HG03139 (cell line): ENCODE data around the gene EMC10.

Experiments used
- ATAC-seq: cut with Tn5 transposase; IDR thresholded peaks from one replicate; pipeline ENCODE4 v1.9.1; 2021; ENCODE audit not compliant: unreplicated experiment

EMC10 gene

DNA sequence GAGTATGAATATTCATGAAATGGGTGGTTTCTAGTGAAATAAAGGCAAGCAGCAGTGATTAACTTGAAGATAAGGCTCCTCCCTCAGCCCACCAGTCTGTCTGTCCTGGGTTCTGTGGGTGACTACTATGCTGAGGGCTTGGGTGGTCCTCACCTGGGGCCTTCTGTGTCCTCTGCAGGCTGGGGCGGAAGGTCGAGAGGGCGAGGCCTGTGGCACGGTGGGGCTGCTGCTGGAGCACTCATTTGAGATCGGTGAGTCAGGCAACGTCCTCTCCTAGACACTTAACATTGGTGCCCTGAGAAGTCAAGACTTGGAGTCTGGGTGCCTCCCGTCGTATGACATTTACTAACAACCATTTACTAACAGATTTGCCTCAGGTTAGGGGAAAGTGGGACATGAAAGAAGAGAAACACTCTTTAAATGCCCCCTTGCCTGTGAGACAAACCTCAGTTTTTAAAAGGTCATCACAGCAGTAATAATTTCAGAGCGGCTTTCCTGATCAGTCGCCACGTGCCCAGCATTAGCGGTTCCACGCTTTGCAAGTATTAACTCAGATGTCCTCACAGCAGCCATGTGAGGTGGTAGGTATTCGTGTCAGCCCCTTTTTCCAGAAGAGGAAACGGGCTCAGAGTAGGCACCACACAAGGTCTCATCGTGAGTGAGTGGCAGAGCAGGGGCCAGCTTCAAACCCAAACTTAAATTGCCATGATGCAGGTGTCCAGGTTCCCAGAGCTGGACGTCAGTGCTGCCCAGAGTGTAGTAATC lies 1.6 kb downstream of the EMC10 start:
- ATAC-seq = no peak

DNA sequence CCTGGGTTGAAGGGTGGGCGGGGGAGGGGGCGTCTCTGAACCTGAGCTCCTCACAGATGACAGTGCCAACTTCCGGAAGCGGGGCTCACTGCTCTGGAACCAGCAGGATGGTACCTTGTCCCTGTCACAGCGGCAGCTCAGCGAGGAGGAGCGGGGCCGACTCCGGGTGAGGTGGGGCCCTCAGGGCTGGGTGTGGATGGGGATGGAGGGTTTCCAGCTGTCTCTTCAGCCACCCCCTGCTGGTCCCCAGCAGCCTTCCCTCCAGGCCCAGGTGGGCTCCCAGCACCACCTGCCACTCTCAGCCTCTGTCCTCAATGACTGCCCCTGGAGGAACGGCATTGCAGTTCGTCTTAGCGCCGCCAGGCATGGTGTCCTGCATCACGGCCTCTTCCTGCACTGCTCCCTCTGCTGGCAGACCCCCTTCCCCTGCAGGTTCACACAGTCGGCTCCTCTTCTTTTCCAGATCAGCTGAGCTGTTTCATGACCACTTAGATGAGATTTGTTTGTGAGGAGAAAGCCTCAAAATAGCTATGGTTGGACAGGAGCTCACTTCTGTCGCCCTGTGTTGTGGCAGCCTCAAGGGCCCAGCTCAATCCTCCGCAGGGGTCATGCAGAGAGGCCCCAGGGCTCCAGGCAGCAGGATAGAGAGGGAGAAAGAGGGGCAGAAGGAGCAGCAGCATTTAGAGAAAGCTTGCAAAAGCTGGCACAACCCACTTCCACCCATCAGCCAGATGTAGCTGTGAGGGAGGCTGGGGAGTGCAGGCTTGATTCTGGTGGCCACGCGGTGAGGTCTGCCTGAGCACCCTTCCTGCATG lies 2.8 kb downstream of the EMC10 start:
- no peak for ATAC-seq

DNA sequence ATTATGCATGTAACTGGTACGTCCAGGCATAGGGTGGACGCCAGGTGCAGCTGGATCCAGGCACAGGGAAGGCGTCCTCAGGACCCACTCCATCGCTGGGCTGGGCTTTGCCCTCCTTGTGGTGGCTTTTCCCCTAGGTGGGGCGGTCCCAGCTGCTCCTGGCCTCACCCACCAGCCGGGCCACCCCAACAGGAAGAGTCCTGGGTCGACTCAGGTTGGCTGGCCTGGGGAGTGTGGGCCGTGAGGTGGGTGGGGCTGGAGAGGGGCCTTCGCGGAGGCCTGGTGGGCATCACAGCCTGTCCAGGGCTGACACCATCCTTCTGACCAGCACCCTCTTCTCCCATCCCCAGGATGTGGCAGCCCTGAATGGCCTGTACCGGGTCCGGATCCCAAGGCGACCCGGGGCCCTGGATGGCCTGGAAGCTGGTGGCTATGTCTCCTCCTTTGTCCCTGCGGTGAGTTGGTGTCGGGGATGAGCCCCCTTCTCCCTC lies 3.5 kb downstream of the EMC10 start:
- ATAC-seq = no peak

DNA sequence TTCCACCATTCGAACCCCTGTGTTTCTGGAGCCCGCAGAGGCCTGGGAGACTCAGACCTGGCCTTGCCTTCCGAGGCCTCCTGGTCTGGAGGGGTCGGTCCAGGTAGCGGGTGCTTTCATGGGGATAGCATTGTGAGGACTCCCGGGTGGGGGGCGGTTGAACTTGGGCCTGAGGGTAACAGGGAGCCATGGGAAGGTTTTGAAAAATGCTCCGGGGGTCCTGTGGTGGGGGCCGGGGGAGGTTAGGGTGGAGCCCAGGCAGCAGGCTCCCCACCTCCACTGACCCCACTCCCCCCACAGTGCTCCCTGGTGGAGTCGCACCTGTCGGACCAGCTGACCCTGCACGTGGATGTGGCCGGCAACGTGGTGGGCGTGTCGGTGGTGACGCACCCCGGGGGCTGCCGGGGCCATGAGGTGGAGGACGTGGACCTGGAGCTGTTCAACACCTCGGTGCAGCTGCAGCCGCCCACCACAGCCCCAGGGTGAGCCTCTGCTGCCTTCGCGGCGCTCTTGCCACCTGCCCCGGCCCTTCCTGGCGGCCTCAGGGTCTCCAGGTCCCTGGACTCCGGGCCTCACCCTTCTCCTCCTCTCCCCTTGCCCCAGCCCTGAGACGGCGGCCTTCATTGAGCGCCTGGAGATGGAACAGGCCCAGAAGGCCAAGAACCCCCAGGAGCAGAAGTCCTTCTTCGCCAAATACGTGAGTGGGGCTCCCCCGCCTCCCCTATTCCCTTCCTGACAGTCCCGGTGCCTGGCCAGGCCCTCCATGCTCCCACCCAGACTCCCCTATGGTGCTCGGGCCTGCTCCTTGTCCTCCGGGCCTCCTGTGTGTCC lies 4.2 kb downstream of the EMC10 start:
- ATAC-seq = no peak

DNA sequence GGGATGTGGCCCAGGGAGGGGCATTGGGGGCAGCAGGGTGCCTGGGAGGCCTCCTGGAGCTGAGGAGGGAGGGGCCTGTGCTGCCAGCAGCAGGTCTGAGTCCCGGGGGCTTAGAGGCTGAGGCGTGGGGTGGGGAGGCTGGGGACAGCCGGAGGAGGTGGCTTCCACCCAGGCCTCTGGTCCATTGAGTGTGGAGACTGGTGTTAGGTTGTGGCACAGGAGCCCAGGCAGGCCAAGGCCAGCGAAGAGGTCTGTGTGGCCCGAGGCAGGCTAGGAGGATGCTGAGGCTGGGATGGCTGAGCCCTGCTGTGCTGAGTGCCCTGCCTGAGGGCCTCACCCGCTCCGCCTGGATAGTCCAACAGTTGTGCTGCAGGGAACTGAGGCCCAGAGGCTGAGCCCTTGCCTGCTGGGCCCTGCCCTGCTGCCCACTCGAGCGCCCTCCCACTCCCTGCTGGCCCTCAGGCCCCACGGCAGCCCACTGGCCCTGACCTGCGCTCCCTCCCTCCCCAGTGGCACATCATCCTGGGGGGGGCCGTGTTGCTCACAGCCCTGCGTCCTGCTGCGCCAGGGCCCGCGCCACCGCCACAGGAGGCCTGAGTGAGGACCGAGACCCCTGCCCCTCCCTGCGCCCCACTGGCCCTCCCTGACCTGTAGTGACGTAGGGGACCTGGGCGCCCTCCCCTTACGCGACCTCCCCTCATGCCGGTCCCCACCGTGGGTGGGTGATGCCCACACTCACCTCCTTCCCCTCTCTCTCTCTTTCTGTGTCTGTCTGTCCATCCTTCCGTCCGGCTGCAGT lies 5.2 kb downstream of the EMC10 start:
- ATAC-seq = no peak

DNA sequence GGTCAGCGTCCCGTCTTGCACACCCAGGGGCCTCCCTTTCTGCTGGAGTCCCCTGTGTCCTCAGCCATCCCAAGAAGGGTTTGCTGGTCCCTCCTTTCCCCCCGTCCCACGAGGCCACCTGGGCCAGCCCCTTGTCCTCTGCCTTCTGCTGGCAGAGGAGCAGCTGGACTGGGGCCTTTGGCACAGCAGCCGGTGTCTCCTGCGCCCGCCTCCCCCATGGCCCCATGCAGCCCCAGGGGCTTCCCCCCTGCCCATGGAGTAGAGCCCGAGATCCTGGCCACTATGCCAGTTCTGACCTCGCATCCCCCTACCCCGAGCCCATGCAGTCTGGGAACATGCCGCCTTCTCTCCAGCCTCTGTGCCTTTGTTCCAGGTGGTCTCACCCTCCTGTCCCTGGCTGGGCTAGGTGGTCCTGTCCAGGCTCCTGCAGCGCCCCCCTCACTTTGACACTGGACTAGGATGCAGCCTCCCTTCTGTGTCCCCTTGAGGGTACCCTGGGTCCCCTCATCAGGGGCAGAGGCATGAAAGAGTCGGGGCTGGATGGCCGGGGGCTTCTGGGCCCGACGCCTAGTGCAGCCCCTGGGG lies 6.1 kb downstream of the EMC10 start:
- no peak for ATAC-seq

DNA sequence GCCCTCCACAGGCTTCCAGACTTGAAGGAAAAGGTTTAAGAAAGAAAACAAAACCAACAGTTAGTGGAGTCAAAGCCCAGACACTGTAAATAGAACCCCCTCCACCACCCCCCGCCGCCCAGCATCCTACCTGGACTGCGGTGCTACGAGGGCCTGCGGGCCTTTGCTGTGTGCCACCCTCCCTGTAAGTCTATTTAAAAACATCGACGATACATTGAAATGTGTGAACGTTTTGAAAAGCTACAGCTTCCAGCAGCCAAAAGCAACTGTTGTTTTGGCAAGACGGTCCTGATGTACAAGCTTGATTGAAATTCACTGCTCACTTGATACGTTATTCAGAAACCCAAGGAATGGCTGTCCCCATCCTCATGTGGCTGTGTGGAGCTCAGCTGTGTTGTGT lies 6.6 kb downstream of the EMC10 start:
- ATAC-seq = no peak

DNA sequence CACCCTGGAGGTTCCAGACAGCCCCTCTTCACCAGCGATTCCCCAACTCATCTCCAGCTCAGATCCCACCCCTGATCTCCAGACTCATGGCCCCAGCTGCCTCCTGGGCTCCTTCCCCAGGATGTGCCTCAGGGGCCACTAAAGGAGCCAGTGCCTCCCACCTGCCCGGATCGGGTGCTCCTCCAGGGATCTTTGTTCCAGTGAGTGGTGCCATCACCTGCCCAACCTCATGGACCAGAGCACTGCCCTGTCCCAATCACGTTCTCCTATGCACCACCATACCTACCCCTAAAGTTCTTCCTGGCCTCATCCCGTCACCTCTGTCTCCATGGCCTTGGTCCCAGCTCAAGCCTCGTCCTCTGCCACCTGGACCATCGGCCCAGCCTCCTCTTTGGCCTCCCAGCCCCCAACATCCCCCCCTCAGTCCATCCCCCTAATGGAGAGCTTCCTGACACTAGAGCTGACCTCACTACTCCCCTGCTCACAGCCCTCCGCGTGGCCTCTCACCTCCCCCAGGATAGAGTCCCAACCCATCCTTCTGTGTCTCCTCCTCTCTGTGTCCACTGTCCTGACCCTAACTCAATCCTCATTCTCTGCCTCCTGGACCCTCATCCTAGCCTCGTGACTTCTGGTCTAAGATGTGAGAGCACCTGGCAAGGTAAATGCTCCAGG lies 9.1 kb downstream of the EMC10 start:
- no peak for ATAC-seq

DNA sequence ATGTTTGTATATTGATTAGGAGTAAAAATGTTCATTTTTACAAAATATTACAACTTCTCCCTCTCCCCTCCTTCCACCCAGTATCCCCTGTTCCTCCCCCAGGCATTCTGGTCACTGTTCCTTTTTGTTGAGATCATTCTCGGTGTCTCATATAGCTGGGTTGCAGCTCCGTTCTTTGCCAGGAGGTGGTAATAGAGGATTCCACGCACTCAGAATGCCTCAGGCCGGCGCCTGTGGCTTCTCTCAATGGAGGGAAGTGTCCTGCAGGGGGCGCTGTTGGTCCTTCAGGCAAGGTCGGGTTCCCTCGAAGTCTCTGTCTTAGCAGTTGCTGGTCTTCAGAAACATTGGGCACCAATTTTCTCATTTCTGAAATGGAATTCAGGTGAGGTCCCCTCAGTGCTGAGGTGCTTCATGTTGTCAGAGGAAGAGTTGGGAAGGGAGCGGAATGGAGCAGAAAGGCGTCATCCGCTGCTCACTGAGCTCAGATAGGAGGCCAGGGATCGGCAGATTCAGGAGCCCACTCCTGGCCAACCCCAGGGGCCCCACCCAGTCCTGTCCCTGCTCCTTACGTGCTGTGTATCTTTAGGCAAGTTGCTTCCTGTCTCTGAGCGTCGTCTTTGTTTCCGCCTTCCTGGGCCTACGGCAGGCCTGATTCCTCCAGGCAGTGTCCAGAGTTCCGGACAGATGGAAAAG lies 10.7 kb downstream of the EMC10 start:
- ATAC-seq = no peak

DNA sequence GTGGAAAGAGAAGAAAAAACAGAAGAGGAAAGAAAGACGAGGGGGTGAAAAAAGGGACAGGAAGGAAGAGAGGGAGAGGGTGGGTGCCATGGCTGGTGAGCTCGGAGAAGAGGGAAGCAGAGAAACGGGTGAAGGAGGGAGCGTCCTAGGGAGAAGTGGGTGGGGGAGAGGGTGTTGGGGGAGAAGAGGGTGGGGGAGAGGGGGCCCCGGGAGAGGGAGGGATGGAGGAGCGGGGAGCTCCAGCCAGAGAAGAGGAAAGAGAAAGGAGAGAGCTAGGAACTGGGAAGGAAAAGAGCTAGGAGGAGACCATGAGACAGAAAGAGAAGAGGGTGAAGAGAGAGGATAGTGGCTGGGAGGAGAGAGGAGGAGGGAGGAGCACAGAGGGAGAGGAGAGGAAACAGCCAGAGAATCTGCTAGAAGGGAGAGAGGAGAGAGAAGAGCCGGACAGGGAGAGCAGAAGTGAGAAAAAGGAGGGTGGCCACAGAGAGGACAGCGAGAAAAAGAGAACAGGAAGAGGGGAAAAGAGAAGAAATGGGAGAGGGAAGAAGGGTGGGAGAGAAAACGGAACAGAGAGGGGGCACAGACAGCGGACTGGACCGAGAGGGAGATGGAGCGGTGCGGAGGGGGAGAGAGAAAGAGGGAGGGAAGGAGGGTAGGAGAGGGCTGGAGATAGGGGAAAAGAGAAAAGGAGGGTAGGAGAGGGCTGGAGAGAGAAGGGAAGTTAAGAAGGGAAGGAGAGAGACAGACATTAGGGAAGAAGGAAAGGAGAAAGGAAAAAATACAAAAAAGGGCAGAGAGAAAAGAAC lies 12.3 kb downstream of the EMC10 start:
- ATAC-seq = no peak

DNA sequence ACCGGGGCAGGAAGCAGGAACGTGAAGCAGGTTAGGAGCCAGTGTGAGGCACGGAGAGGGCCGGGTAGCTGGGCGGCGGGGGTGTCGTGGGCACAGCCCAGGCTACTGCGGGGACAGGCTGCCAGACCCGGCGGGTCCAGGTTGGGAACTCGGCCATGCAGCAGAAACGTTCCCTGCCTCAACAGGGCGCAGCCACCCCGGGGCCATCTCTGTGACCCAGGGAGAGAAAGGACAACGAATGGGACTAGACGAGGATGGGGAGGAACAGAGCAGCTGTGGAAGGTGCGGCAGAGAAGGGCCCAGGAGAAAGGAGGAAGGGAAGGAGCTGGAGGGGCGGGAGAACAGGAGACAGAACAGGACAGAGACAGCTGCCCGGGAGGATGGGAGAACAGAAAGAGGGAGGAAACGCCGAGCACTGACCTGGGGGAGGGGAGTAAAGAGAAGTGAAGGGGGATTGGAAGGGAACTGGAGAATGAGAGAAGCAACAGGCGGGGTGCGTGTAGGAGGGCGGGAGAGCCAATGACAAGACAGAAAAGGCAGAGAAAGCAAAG lies 13.2 kb downstream of the EMC10 start:
- no peak for ATAC-seq

DNA sequence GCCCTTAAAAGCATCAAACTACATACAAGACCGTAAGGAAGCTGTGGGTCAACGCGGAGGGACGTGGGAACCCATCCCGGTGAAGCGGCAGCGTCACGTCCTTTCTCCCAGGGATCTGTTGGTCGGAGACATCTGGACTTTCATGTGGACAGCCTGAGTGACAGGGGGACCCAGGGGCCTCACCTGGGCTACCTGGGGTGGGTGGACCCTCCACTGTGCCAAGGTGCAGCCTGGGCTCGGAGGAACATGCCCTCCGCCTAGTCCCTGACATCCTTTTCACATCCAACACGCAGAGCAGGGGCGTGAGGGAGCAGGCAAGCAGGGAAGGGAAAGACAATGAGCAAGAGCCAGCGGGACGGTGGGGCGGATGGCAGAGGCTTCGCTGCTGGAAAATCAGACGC lies 14.1 kb downstream of the EMC10 start:
- ATAC-seq = no peak

DNA sequence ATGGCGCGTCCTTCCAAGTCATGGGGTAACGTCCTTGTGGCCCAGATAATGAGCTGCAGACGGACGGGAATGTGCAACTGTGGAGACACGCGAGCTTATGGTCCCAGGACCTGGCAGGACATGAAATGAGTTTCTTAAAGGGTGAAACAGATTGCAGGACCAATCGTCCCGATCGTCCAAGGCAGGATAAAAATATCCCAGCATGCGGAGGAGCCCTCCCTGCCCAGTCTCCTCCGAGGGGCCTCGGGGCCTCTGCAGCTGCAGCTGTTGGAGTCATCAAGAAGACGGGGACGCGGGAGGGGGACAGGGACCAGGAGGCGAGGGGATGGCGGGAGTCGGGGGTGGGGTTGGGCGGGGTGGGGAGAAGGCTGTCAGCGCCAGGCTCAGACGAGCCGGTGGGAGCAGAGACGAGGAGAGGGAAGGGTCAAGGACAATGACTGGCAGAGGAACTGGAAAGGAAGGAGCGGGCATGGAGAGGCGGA lies 14.7 kb downstream of the EMC10 start:
- no peak for ATAC-seq

DNA sequence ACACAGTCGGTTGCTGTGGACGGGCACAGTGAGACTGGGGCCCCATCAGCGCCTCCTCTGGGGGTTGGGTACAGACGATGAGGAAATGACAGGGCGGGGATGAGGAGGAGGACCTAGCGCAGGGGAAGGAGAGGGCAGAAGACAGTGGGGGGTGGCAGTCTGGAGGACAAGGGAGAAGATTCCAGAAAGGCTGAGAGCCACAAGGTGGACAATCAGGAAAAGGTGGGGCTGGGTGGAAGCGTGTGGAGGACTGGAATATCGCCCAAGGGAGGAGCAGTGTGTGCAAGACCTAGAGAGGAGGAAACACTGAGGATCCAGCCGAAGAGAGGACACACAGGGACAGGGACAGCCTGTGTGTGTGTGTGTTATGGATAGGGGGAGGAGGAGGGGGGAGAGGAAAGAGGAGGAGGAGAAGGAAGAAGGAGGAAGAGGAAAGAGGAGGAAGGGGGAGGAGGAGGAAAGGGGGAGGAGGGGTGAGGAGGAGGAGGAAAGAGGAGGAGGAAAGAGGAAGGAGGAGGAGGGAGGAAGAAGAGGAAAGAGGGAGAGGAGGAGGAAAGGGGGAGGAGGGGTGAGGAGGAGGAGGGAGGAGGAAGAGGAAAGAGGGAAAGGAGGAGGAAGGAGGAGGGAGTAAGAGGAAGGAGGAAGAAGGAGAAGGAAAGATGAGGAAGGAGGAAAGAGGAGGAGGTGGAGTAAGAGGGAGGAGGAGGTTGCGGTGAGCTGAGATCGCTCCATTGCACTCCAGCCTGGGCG lies 16.2 kb downstream of the EMC10 start:
- no peak for ATAC-seq

DNA sequence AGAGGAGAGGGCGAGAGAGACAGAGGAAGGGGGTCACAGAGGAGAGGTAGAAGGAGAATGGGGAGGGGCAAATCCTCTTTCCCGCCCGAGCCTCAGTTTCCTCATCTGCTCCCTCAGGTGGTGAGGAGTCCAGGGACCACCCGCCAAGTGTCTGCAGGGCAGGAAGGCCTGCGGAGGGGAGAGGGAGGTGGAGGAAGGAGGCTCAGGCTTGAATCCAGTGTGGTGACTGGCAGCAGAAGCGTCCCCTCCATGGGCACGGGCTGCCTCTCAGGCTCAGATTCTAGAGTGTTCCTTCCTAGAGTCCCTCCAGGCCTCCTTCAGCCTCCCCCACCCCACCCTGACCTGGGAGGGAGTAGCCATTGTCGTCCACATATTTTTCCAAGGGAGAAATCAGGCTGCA lies 16.9 kb downstream of the EMC10 start:
- ATAC-seq = no peak

DNA sequence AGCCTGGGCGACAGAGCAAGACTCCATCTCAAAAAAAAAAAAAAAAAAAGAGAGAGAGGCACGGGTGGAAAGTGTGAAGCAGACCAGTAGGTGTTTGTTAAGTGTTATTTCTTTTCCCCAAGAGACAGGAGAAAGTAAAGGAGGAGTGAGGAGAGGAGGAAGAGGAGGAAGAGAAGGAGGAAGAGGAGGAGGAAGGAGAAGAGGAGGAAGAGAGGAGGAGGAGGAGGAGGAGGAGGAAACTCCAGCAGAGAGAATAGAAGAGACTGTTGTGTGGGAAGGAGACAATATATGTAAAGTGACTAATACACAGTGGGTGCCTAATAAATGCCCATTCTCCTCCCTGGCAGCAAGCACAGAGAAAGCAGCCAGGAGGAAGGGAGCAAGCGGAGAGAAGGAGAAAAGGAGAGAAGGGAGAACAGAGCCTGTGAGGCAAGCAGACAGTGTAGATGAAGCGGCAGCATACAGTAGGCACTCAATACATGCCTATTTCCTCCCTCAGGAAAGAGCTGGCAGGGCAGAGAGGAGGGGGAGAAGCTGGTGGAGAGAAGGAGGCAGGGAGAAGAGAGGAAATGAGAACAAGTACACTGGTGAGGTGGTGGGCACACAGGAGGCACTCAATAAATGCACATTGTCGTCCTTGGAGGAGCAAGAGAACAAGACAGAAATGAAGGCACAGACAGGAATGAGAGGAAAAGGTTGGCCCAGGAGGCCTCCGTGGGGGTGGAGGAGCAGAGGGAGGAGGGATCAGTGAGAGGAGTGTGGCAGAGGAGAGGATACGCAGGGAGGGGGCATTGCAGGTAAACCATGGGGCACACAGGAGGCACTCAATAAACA lies 18.1 kb downstream of the EMC10 start:
- ATAC-seq = no peak
